CD4-positive, alpha-beta T cell treated with Interleukin-15 for 1 hour (primary cell): ENCODE results near the gene CSMD2.

Experiments used
- DNase-seq: peaks from one replicate; pipeline ENCODE4 v3.0.0-alpha.2; 2020

Gene CSMD2

GRCh38 chr1:33735624-33736023 is 429.4 kb downstream of the CSMD2 start:
- no peak for DNase-seq

DNA sequence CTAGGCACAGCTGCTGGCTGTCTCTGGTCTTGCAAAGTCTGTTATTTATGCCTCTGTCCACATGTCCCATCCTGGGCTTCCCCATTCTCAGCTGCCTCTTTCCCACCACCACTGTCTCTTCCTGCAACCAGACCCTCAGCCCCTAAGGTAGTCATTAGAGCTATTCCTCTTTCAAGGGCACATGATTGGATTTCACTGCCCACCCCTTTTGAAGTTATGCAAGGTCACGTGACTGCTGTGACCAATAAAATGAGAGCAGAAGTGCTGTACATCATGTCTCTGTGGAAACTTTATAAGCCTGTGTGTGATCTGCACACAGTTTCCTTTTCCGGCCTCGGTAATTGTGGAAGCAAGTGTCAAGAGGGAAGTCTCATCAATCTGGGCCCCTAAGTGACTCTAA is 437.7 kb downstream of the CSMD2 start:
- DNase-seq = no peak

- DNase-seq = no peak
Observed at GRCh38 chr1:33726274-33726804, 438.7 kb downstream of the CSMD2 start.

DNA sequence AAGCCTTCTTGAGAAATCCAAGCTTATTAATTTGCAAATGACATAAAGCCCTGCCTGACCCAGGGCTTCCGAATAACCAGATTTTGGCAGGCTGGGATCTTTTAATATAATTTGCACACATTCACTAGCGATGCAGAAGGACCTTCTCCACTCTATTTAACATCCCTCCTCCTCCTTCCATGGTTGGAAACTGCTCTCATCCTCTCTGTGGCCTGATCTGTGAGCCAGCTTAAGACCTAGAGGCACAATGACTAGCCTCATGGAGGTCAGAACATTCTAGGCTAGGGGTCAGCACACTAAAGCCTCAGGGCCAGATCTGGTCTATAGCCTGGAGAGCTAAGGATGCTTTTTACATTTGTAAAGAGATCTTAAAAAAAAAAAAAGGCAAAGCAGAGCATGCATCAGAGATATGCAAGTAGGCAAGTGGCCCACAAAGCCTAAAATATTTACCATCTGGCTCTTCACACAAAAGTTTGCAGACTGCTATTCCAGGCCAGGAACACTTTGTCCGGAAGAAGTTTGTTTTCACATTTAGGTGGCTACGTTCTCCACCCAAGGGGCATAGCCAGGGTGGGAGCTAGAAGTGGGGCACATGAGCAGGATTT is 439.4 kb downstream of the CSMD2 start:
- no peak for DNase-seq

DNA sequence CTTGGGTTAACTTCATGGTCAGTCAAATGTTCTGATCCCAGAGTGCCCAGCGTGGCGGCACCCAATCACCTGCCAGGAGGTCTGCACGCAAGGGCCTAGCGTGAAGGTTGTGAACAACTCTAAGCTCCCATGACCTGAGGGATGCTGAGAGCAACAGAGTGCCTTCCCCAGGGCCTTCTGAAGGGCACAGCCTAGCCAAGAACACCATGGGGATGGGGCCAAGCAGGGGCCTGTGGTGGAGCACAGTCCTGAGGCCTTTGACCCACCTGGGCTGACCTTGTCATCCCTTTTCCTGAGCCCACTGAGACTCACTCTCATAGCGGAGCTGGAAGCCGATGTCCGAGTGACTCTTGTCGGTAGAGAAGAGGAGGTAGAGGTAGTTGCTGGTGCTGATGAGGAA is 440.0 kb downstream of the CSMD2 start:
- no peak for DNase-seq

DNA sequence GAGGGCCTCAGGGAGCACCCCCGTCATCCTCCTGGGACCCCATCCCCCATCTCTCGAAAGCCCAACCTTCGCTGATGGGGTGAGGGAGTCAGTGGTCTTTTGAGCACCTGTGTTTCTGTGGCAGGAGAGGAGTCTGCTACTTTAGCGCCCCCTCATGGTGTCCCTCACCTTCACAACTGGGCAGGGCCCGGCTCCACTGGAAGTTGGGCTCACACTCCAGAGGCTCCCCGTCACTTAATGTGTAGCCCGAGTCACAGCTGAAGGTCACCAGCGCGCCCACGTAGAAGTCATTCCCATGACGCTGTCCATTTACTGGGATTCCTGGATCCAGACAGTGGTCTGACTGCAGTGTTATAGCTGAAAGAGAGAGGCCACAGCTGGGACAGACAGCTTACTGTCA is 440.7 kb downstream of the CSMD2 start:
- no peak for DNase-seq

DNA sequence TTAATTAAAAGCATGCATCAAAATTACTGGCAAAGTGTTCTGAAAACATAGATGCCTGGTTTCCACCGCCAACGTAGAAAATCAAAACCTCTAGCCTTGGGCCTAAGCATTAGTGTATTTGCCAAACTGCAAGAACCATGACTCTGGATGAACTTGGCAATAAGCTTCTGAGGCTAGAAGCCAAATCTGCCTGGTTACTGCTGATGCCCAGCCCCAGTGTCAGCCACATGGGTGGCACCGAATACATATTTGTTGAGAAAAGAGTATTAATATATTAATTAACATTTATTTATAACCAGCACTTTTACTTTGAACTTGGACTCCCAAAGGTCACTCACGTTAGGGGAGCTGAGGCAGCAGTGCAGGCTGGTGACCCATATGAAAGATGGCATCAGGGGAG is 441.8 kb downstream of the CSMD2 start:
- no peak for DNase-seq

GRCh38 chr1:33721301-33721815 is 443.7 kb downstream of the CSMD2 start:
- DNase-seq = no peak

GRCh38 chr1:33719771-33720670 is 445.0 kb downstream of the CSMD2 start:
- no peak for DNase-seq

DNA sequence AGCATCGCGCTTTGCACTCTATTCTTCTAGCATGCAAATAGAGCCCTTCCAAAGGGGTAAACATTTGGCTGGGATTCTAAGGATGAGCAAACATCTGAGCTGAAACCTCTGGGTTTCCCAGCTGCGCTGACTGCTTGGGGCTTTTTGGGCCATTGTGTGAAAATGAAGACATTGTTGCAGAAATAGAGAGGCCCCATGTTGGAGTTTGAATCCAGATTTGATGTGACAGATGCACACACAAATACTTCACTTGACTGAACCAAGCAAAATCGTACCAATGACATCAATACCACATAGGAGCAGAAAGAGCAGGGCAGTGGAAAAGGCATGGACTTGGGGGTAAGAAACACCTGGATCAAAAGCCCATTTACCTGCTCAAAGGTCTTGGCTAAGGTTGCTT is 445.7 kb downstream of the CSMD2 start:
- DNase-seq = no peak

GRCh38 chr1:33718186-33718585 is 446.8 kb downstream of the CSMD2 start:
- DNase-seq = no peak

DNA sequence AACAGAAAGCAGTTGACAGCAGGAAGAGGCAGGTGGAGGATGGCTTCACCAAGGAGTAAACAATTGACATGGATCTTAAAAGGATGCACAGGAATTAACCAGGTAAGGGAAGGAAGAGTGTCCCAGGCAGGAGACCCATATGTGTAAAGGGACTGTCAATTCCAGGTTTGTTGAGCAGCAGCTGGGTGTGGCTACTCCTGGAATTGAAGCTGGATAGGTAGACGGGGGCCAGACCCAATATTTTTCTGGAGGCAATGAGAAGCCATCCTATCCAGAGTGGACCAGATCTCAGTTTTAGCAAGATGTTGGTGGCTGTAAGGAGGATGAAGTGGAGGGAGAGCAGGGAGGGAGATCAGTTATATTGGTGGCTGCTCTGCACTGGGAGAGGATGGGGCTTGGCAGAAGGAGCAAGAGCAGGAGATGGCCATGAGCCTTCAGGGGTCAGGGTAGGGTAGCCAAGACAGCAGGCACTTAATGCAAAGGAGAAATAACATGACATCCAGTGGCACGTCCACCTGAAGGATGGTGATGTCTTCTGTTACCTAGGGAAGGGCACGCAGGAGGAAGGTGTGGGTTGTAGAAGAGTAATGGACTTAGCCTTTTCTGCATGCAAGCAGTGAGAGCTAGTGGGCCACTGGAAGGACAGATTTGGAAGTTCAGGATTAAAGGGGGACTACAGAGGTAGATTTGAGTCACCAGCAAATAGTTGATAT is 447.9 kb downstream of the CSMD2 start:
- no peak for DNase-seq

GRCh38 chr1:33715195-33715811 is 449.7 kb downstream of the CSMD2 start:
- DNase-seq = no peak

GRCh38 chr1:33714421-33714820 is 450.6 kb downstream of the CSMD2 start:
- no peak for DNase-seq

DNA sequence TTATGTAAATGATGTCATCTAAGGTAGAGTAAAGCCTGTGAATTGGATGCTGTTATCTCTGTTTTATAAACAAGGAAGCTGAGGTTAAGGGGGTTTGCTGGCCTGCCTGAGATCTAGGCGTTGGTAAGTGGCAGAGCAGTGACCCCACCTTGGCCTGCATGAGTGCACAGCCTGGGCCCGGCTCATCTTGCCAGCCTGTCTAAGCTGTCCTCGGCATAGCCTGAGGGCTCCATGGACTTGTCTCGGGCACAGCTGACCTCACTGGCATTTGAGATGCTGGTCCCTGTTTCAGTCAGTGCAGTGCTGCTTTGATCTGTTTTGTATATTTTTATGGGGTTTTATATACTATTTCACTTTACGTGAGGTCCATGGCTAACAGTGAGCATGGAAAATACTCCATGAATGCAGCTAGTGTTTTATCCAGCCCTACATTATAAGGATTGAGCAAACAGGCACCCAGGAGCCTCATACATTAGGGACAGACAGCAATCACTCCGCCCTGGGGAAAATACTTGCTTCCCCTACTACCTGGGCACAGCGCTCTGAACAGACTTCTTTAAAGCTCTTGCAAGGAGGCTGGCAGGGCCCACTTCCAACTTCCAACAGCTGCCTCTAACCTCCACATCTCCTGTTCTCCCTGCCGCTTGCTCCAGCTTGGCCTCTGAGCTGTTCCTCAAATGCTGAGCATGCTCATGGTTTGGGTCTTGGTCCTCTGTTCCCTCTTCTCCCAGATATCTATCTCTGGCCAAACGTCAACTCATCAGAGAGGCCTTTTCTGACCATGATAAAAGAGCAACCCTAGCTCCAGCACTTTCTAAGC is 451.8 kb downstream of the CSMD2 start:
- DNase-seq = no peak

DNA sequence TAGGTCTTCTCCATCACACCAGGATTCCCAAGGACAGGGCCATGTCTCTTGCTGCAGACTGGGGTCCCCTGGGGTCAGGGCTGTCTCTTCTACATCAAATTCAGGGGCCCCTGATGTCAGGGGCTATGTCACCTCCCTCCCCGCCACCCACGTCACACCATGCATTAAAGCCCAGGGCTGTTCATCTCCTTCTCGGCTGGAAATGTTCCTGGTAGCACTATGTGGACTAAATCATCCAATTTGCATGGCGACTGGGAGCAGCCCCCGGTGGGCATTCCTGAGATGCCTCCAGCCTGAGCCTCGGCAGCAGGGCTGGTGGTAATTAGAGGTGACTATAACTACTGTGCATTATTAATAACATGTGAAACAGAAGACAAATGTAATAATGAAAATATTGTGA is 452.8 kb downstream of the CSMD2 start:
- no peak for DNase-seq

DNA sequence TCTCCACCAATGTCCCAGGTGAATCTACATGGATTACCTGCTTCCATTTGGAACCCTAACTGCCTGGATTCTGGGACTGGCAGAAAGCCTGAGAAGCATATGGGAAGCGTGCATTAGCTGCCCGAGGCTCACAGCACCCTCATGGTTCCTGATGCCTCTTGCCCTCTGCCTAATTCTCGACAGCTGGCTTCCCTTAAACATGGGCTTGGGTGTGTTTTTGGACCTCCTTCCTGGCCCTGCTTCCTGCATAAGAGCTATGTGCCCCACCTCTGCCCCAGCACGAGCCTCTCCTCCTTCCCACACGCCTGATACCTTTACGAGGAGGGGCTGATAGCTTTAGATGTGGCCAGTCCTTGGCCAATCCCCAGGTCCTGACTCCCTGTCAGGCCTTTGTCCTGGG is 453.5 kb downstream of the CSMD2 start:
- DNase-seq = no peak

GRCh38 chr1:33710967-33711366 is 454.1 kb downstream of the CSMD2 start:
- no peak for DNase-seq

DNA sequence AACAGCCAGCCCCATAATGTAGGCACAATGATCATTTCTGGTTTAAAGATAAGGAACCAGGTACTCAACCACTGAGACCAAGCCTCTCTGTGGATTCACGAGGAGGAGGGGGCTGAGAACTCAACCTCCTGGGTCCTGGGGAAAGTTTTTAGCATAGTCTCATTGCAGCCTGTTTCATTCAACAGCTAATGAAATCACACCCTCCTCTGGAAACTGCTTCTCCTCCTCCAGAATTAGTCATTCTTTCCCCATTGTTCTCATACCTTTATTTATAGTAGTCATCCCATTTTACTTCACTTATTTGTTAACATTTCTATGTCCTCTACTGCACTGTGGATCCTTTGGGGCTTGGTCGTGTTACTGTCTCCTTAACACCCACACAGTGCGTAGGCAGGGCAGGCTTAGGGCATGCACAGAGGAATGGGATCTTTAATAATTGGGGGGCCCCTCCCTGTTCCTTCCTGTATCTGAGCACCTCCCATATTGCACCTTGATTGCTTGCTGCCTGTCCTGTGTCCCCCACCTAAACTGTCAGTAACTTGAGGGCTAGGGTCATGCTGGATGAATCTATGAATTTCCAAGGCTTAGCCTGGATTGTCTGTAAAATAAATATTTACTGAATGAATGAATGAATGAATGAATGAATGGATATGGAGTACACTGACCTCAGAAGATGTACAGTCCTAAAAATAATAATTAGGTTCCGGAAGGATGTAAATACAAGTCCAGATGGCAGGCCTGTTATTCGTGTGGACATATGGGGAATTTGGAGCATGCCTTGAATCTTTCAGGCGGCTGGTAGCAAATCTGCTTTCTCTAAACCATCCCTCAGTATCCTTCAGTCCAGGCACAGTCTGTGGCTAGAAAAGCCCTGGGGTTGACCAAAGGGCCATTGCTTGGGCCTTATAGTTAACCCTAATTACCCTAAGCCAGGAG is 455.0 kb downstream of the CSMD2 start:
- DNase-seq = no peak

DNA sequence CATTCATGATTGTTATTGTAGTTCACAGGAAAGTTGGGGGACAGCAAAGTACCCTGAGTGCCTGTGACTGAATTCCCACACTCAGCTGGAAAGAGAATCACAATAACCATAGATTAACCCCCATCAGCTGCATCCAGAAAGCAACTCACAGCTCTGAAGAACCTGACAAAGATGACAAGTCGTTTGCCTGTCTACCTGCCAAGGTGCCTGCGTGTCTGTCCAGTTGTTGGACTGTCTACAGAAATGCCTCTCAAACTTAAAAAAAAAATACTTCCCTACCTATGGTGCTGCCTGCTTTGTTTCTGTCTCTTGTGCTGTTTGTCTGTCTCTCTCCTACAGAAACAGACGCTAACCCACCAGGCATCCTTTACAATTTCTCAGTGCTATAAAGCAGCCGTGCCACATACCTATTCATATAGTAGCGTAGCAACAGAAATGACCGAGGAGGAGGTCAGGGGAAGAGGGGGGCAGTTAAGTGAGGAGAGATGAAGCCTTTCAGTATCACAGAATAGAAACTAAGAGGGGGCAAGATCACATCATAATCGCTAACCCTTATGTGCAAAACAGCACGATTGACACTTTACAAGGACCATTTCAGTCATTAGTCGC is 455.8 kb downstream of the CSMD2 start:
- DNase-seq = no peak
